Right lobe of liver (tissue), 6 donors: ENCODE measurements around the gene PCDHGB1. TPM values are rescaled to one million over a fixed set of nuclear protein-coding genes. Genes with fewer than 3 reads are reported as not detected.
"Not testable (repeated sequence)": the region's sequence is repeated elsewhere in the genome, so short reads cannot be mapped to it uniquely, and the experiment has no call there.

Source experiments
- ATAC-seq, 4 donors: fragments of 200-7000 bp; cut with Tn5 transposase; one replicate each; pipeline ENCODE4 v1.9.1; 2020; ENCODE audit warnings: mild to moderate bottlenecking in 4 of 4, moderate library complexity in 4 of 4
- DNase-seq, 3 donors: peaks; one replicate each; pipeline ENCODE4 v3.0.0-alpha.2; 2020
- H3K27ac ChIP-seq, 3 donors: fragments of 200-600 bp; one replicate each; pipeline ENCODE4 v1.8.0; 2022
- H3K27me3 ChIP-seq, 2 donors: fragments of 200-600 bp; one replicate each; pipeline ENCODE4 v1.8.0; 2022
- H3K36me3 ChIP-seq, 4 donors: fragments of 200-600 bp; sonication (generic) in 1 of 4; one replicate each; pipeline versions ENCODE4 v1.5.1 to v1.8.0; 2017 to 2022; ENCODE audit warnings: control low read depth in 1 of 4
- H3K4me1 ChIP-seq, 4 donors: fragments of 200-600 bp; sonication (generic) in 1 of 4; one replicate each; pipeline versions ENCODE4 v1.5.1 to v1.8.0; 2017 to 2022; ENCODE audit warnings: control low read depth in 1 of 4
- H3K4me3 ChIP-seq, 3 donors: fragments of 200-600 bp; one replicate each; pipeline ENCODE4 v1.8.0; 2022
- H3K9me3 ChIP-seq, 4 donors: fragments of 200-600 bp; sonication (generic) in 1 of 4; one replicate each; pipeline versions ENCODE4 v1.5.1 to v1.8.0; 2017 to 2022; ENCODE audit warnings: control low read depth in 1 of 4
- CTCF ChIP-seq, 4 donors: fragments of 200-600 bp in 3 of 4; fragments of 450-650 bp in 1 of 4; IDR thresholded peaks; one replicate each; pipeline versions ENCODE4 v1.5.1 to v1.8.0; 2016 to 2022; ENCODE audit warnings: antibody characterized with exemption in 4 of 4, mild to moderate bottlenecking in 2 of 4
- POLR2A ChIP-seq: fragments of 450-650 bp; IDR thresholded peaks from one replicate; pipeline ENCODE4 v1.6.1; 2017; ENCODE audit warnings: antibody characterized with exemption, mild to moderate bottlenecking
- WGBS: methylation state at CpG from one replicate; pipeline ENCODE4 v1.1.6; 2018; ENCODE audit warnings: low coverage, low lambda C conversion rate; ENCODE audit not compliant: insufficient coverage; ENCODE audit errors: missing lambda C conversion rate; 5-methylcytosine and 5-hydroxymethylcytosine counted together
- intact Hi-C, 2 donors: fragments of 100-400 bp; cut with DNase I; formaldehyde crosslinking; loops; one replicate each; pipeline versions ENCODE4 v1.11.2 to v1.14.1; 2022
- total RNA-seq, 6 experiments: library from RNA; depleted of rRNA in 2 of 6; stranded (reverse); fragments of >200 nt in 2 of 6; fragmentation: NEBNext Ultra II Directional in 3 of 6; extraction: Animal tissue kit (Norgen Biotek cat#: 25700) in 3 of 6; gene quantifications; one replicate each; pipeline versions ENCODE4 v1.1.0 to v1.2.4, GENCODE V29; 2016 to 2023
- donor health status: DM: no; HTN: yes; CAD: no.
- donor health status: DM: no; HTN: no; CAD: no.
- donor health status: DM: no; HTN: no; CAD: no.
- donor health status: DM: no; HTN: yes; CAD: no.
- donor health status: DM: no; HTN: yes; CAD: no.

The PCDHGB1 gene
- total RNA-seq, 6 experiments from 2014 or later, result 0.37 to 1.2 (median 0.52) TPM

- Histone ChIP-seq H3K27me3 (no peaks in the 10 kb centered on the region), H3K27ac (no peak within 1 kb of the TSS), H3K4me1 (no peaks in the 10 kb centered on the region), H3K36me3 (no peaks in the 10 kb centered on the region), H3K9me3 (peaks cover 0 to 13% (median 4%) of the 10 kb centered on the region in 4 donors), H3K4me3 (peak within 1 kb of the TSS in 2 of 3 donors; percentile 7 to 30)
- 17% methylated on average over 30 of the region's 32 CpGs for WGBS
- no peak for DNase-seq
- no peak for TF ChIP-seq POLR2A
- TF ChIP-seq CTCF (IDR thresholded peaks at IDR 0.05), result peak in 3 of 4 donors; percentile 8 to 24 (median 17)
- intact Hi-C loops, result no loop called here
- ATAC-seq, result peak; percentile 75 to 86 (median 80)
Observed at GRCh38 chr5:141369994-141370848, 20.3 kb downstream of the PCDHGB1 start, which contains the start of gene PCDHGB3. Gene PCDHGB3 (plus strand): TSS chr5:141370242. CDS start chr5:141370395, 153 bp downstream.

GRCh38 chr5:141371572-141372475 is 21.9 kb downstream of the PCDHGB1 start:
- 34% methylated on average over 16 of the region's 69 CpGs for WGBS
- intact Hi-C loops, result no loop called here
- H3K27me3 ChIP-seq, result no peaks in the 10 kb centered on the region
- no peak for ATAC-seq
- DNase-seq, result no peak
- no peak for TF ChIP-seq CTCF (IDR thresholded peaks at IDR 0.05)
- TF ChIP-seq POLR2A, result no peak
- no peaks in the 10 kb centered on the region for H3K4me1 ChIP-seq
- H3K27ac ChIP-seq, result no peak overlapping the region
- H3K9me3 ChIP-seq, result peaks cover 0 to 10% (median 6%) of the 10 kb centered on the region in 4 donors
- H3K4me3 ChIP-seq, result no peak overlapping the region
- no peaks in the 10 kb centered on the region for H3K36me3 ChIP-seq

- Histone ChIP-seq H3K9me3 (peaks cover 0 to 10% (median 2%) of the 10 kb centered on the region in 4 donors), H3K36me3 (no peaks in the 10 kb centered on the region), H3K27ac (no peak within 1 kb of the TSS), H3K4me1 (no peaks in the 10 kb centered on the region), H3K27me3 (no peaks in the 10 kb centered on the region), H3K4me3 (peak within 1 kb of the TSS in 1 of 3 donors; percentile 16)
- 11% methylated on average over 9 of the region's 27 CpGs for WGBS
- intact Hi-C loops, result no loop called here
- peak; percentile 4 to 31 (median 26) for TF ChIP-seq CTCF (IDR thresholded peaks at IDR 0.05)
- no peak for TF ChIP-seq POLR2A
- DNase-seq (no peak), ATAC-seq (peak in 1 of 4 donors; percentile 25)
Observed at GRCh38 chr5:141373673-141374317, 23.9 kb downstream of the PCDHGB1 start, which contains the start of gene PCDHGA6. Gene PCDHGA6 (plus strand): TSS chr5:141373891. CDS start chr5:141374084, 193 bp downstream.

- Histone ChIP-seq H3K4me3 (no peak overlapping the region), H3K4me1 (no peaks in the 10 kb centered on the region), H3K9me3 (peaks cover 0 to 10% (median 2%) of the 10 kb centered on the region in 4 donors), H3K27ac (no peak overlapping the region), H3K36me3 (no peaks in the 10 kb centered on the region), H3K27me3 (no peaks in the 10 kb centered on the region)
- no peak for TF ChIP-seq CTCF (IDR thresholded peaks at IDR 0.05)
- TF ChIP-seq POLR2A, result no peak
- intact Hi-C loops, result no loop called here
- DNase-seq, result no peak
- no peak for ATAC-seq
- WGBS, result 64% methylated on average over 10 of the region's 14 CpGs
Observed at GRCh38 chr5:141374627-141375026, 24.7 kb downstream of the PCDHGB1 start.

GRCh38 chr5:141375444-141376155 is 25.7 kb downstream of the PCDHGB1 start:
- DNase-seq, H3K4me3 ChIP-seq, H3K4me1 ChIP-seq, intact Hi-C loops, H3K36me3 ChIP-seq, ATAC-seq, H3K27me3 ChIP-seq, H3K27ac ChIP-seq: not testable (repeated sequence)
- WGBS, result 38% methylated on average over 11 of the region's 48 CpGs
- H3K9me3 ChIP-seq, result peaks cover 0 to 10% (median 2%) of the 10 kb centered on the region in 4 donors
